GM19324 (cell line): Measurements from ENCODE around the gene CABP4.
A peak's percentile ranks its signal among the peaks of the same experiment; 100 is the strongest.
"Not testable (repeated sequence)": the region's sequence is repeated elsewhere in the genome, so short reads cannot be mapped to it uniquely, and the experiment has no call there.

ENCODE experiments used
- ATAC-seq: cut with Tn5 transposase; IDR thresholded peaks from one replicate; pipeline ENCODE4 v1.9.1; 2021; ENCODE audit warnings: mild to moderate bottlenecking, moderate library complexity; ENCODE audit not compliant: unreplicated experiment, low FRiP score

The CABP4 gene

GRCh38 chr11:67418476-67419281 is 36.5 kb upstream of the CABP4 start:
- ATAC-seq: no peak

GRCh38 chr11:67419325-67420049 is 35.7 kb upstream of the CABP4 start:
- no peak for ATAC-seq

- ATAC-seq: no peak
Observed at GRCh38 chr11:67420147-67420645, 35.0 kb upstream of the CABP4 start.

- ATAC-seq: peak; percentile 80
Observed at GRCh38 chr11:67420646-67421429, 34.3 kb upstream of the CABP4 start.

- ATAC-seq: no peak
Observed at GRCh38 chr11:67421430-67422031, 33.6 kb upstream of the CABP4 start.

- ATAC-seq: no peak
Observed at GRCh38 chr11:67422891-67423290, 32.3 kb upstream of the CABP4 start.

- ATAC-seq: no peak
Observed at GRCh38 chr11:67423466-67423865, 31.7 kb upstream of the CABP4 start.

GRCh38 chr11:67423891-67424613 is 31.1 kb upstream of the CABP4 start:
- no peak for ATAC-seq

GRCh38 chr11:67427364-67427859 is 27.7 kb upstream of the CABP4 start:
- ATAC-seq: not testable (repeated sequence)

- peak; percentile 92 for ATAC-seq
Observed at GRCh38 chr11:67428052-67429001, 26.8 kb upstream of the CABP4 start, which contains the start of gene RPS6KB2. Gene RPS6KB2 (plus strand): TSS chr11:67428494. CDS start chr11:67428546, 52 bp downstream.

GRCh38 chr11:67429038-67429668 is 26.0 kb upstream of the CABP4 start:
- ATAC-seq: no peak

GRCh38 chr11:67429722-67430121 is 25.4 kb upstream of the CABP4 start:
- no peak for ATAC-seq

GRCh38 chr11:67431346-67432249 is 23.6 kb upstream of the CABP4 start:
- ATAC-seq: no peak

GRCh38 chr11:67432655-67433349 is 22.4 kb upstream of the CABP4 start:
- no peak for ATAC-seq

- ATAC-seq: no peak
Observed at GRCh38 chr11:67433536-67434394, 21.4 kb upstream of the CABP4 start.
